ENCODE results near the gene FICD. TPM values are rescaled to one million over a fixed set of nuclear protein-coding genes. Genes with fewer than 3 reads are reported as not detected.
A peak's percentile ranks its signal among the peaks of the same experiment; 100 is the strongest.
"Not testable (repeated sequence)": the region's sequence is repeated elsewhere in the genome, so short reads cannot be mapped to it uniquely, and the experiment has no call there.

Gene FICD
- total and polyA plus RNA-seq, 9 of the 15 experiments (the other 6 are each of a cell fraction or from before 2014, with no cell fraction given), result 0.88 to 4.5 (median 1.9) TPM

- no peaks in the 10 kb centered on the region for H3K27me3 ChIP-seq (ENCODE audit: control insufficient read depth in 2 of 2, insufficient read depth in 2 of 2, low read length in 2 of 2)
- H3K79me2 ChIP-seq (ENCODE audit: control insufficient read depth, insufficient read depth, low read length), result no peaks in the 10 kb centered on the region
- TF ChIP-seq MAFF (IDR thresholded peaks at IDR 0.05; ENCODE audit: low read length) (no peak), ZNF316 (IDR thresholded peaks at IDR 0.05) (peak; percentile 75), C11orf30 (IDR thresholded peaks at IDR 0.05; ENCODE audit: low read depth) (peak; percentile 59)
- H3K27ac ChIP-seq (ENCODE audit: extremely low read depth, low read depth, low read length), result no peak overlapping the region
- 10% methylated on average over 2 of the region's 2 CpGs for WGBS (ENCODE audit: insufficient coverage, low coverage, missing lambda C conversion rate)
- DNase-seq (ENCODE audit: extremely low read depth in 1 of 4, low spot score in 3 of 4) (no peak), FAIRE-seq (no peak), ATAC-seq (no peak)
- POLR2A ChIA-PET, result interaction anchor here (0.5 kb wide), 1 partner anchor 177 kb away, joined by 3 read pairs; no protein-coding TSS in a partner anchor
- H3K4me2 ChIP-seq (ENCODE audit: insufficient read depth, low read length), result no peak overlapping the region
- no peak overlapping the region for H2AFZ ChIP-seq (ENCODE audit: low read depth, low read length)
- in situ Hi-C loops (cut with MboI), result no loop called here
- no peaks in the 10 kb centered on the region for H3K9me1 ChIP-seq (ENCODE audit: control insufficient read depth, insufficient read depth, low read length)
- CTCF ChIA-PET (ENCODE audit: low intra/inter-chr PET ratio), result no interaction called here
- H3K36me3 ChIP-seq (ENCODE audit: control insufficient read depth, insufficient read depth, low read length), result no peaks in the 10 kb centered on the region
- H3K9me3 ChIP-seq (replicated peaks; ENCODE audit: control insufficient read depth, insufficient read depth, low read depth, low read length), result peaks cover 5% of the 10 kb centered on the region; the same call in 1 of the 2 replicates
- H3K4me3 ChIP-seq, result no peak overlapping the region
- no peaks in the 10 kb centered on the region for H4K20me1 ChIP-seq (replicated peaks; ENCODE audit: control insufficient read depth, insufficient read depth, low read length)
- intact Hi-C loops (cut with micrococcal nuclease), result no loop called here
- H3K9ac ChIP-seq (ENCODE audit: insufficient read depth in 1 of 2, low read depth in 2 of 2, low read length in 2 of 2), result no peak overlapping the region
- peaks cover 13 to 18% of the 10 kb centered on the region in 2 experiments; a peak in 3 of 5 replicates for H3K4me1 ChIP-seq (replicated peaks in 1 of 2; ENCODE audit: control insufficient read depth in 2 of 2, insufficient read depth in 2 of 2, low read length in 2 of 2)
- BruUV-seq (replicated peaks), result no TSS peak
Observed at GRCh38 chr12:108484845-108485244, 30.2 kb upstream of the FICD start.

- H2AFZ ChIP-seq (ENCODE audit: low read depth, low read length); H4K20me1 ChIP-seq (replicated peaks; ENCODE audit: control insufficient read depth, insufficient read depth, low read length); H3K79me2 ChIP-seq (ENCODE audit: control insufficient read depth, insufficient read depth, low read length); in situ Hi-C loops (cut with MboI); H3K9ac ChIP-seq (ENCODE audit: insufficient read depth in 1 of 2, low read depth in 2 of 2, low read length in 2 of 2); intact Hi-C loops (cut with micrococcal nuclease); H3K4me3 ChIP-seq; H3K27ac ChIP-seq (ENCODE audit: extremely low read depth, low read depth, low read length); H3K4me2 ChIP-seq (ENCODE audit: insufficient read depth, low read length); BruUV-seq (replicated peaks); H3K9me1 ChIP-seq (ENCODE audit: control insufficient read depth, insufficient read depth, low read length); CTCF ChIA-PET (ENCODE audit: low intra/inter-chr PET ratio); H3K27me3 ChIP-seq (ENCODE audit: control insufficient read depth in 2 of 2, insufficient read depth in 2 of 2, low read length in 2 of 2); H3K36me3 ChIP-seq (ENCODE audit: control insufficient read depth, insufficient read depth, low read length); H3K9me3 ChIP-seq (replicated peaks; ENCODE audit: control insufficient read depth, insufficient read depth, low read depth, low read length); TF ChIP-seq JUN (CRISPR knock-in tag; IDR thresholded peaks at IDR 0.05; ENCODE audit: borderline replicate concordance): not testable (repeated sequence)
- DNase-seq (ENCODE audit: extremely low read depth in 1 of 4, low spot score in 3 of 4) (peak; percentile 79 to 93 (median 82)), FAIRE-seq (peak; percentile 97), ATAC-seq (peak; percentile 86)
- POLR2A ChIA-PET, result interaction anchor here (0.5 kb wide), 1 partner anchor 178 kb away, joined by 3 read pairs; no protein-coding TSS in a partner anchor
- peaks cover 13 to 17% of the 10 kb centered on the region in 2 experiments; a peak in 3 of 5 replicates for H3K4me1 ChIP-seq (replicated peaks in 1 of 2; ENCODE audit: control insufficient read depth in 2 of 2, insufficient read depth in 2 of 2, low read length in 2 of 2)
- 1% methylated on average over 7 of the region's 7 CpGs for WGBS (ENCODE audit: insufficient coverage, low coverage, missing lambda C conversion rate)
- TF ChIP-seq JUN (IDR thresholded peaks at IDR 0.05; ENCODE audit: borderline replicate concordance, low read depth, low read length) (peak; percentile 27; the same call in 1 of the 2 replicates), MBD2 (IDR thresholded peaks at IDR 0.05; ENCODE audit: borderline replicate concordance, low read depth) (0 out of 2 replicates have a peak, but pooled peaks have one; percentile 27), EGR1 (conservative IDR thresholded peaks at IDR 0.05) (peak; percentile 27; the same call in 1 of the 2 replicates), CBX3 (IDR thresholded peaks at IDR 0.05; ENCODE audit: borderline replicate concordance in 1 of 2, low read length in 2 of 2) (peak in 1 of 2 experiments; percentile 45; a peak in 1 of 3 replicates), HLTF (IDR thresholded peaks at IDR 0.05) (peak; percentile 76), SMAD4 (CRISPR knock-in tag; conservative IDR thresholded peaks at IDR 0.05) (peak; percentile 100), MEF2D (tag; conservative IDR thresholded peaks at IDR 0.05; ENCODE audit: low read depth) (0 out of 2 replicates have a peak, but pooled peaks have one; percentile 48), CREM (IDR thresholded peaks at IDR 0.05; ENCODE audit: low read depth) (peak; percentile 59; the same call in 1 of the 2 replicates), KLF13 (tag; IDR thresholded peaks at IDR 0.05; ENCODE audit: borderline replicate concordance, low read depth) (0 out of 2 replicates have a peak, but pooled peaks have one; percentile 29), LEF1 (IDR thresholded peaks at IDR 0.05) (peak; percentile 83), ZFP36 (IDR thresholded peaks at IDR 0.05; ENCODE audit: low read depth, low read length, partially characterized antibody) (peak; percentile 18)
- TF ChIP-seq, protein P1, sequence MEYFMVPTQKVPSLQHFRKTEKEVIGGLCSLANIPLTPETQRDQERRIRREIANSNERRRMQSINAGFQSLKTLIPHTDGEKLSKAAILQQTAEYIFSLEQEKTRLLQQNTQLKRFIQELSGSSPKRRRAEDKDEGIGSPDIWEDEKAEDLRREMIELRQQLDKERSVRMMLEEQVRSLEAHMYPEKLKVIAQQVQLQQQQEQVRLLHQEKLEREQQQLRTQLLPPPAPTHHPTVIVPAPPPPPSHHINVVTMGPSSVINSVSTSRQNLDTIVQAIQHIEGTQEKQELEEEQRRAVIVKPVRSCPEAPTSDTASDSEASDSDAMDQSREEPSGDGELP (CRISPR knock-in tag; IDR thresholded peaks at IDR 0.05; ENCODE audit: borderline replicate concordance), result peak; percentile 65; the same call in 1 of the 2 replicates
Observed at GRCh38 chr12:108485371-108485770, 29.7 kb upstream of the FICD start.

Measured in K562 (cell line).